Nephron (organoid): ENCODE measurements around the gene VPS35L.

Experiments used
- H3K27ac Mint-ChIP-seq, 3 experiments: 2 replicates each; pipeline ENCODE4 v1.8.0; 2020; ENCODE audit warnings: mixed read lengths in 3 of 3, mild to moderate bottlenecking in 2 of 3, moderate library complexity in 1 of 3
- H3K27me3 Mint-ChIP-seq: 2 replicates; pipeline ENCODE4 v1.8.0; 2021; ENCODE audit warnings: low read depth, mild to moderate bottlenecking, moderate library complexity, mixed read lengths
- H3K36me3 Mint-ChIP-seq: 2 replicates; pipeline ENCODE4 v1.8.0; 2020; ENCODE audit warnings: low read depth, mixed read lengths
- H3K4me1 Mint-ChIP-seq: 2 replicates; pipeline ENCODE4 v1.8.0; 2020; ENCODE audit warnings: mixed read lengths
- H3K4me3 Mint-ChIP-seq, 3 experiments: 2 replicates each; pipeline ENCODE4 v1.8.0; 2020; ENCODE audit warnings: mild to moderate bottlenecking in 3 of 3, mixed read lengths in 3 of 3, moderate library complexity in 2 of 3
- H3K9me3 Mint-ChIP-seq: 2 replicates; pipeline ENCODE4 v1.8.0; 2020; ENCODE audit warnings: mixed read lengths
- CTCF ChIP-seq, 3 experiments: fragments of 200-600 bp; sonication (generic); IDR thresholded peaks; one replicate each; pipeline ENCODE4 v1.5.0; 2021; ENCODE audit warnings: antibody characterized with exemption in 3 of 3; ENCODE audit not compliant: unreplicated experiment in 3 of 3

The VPS35L gene

GRCh38 chr16:19708296-19709205, 153.0 kb downstream of the VPS35L start:
- no peak for TF ChIP-seq CTCF (IDR thresholded peaks at IDR 0.05; ENCODE audit: unreplicated experiment in 3 of 3)
- peaks cover 43% of the 10 kb centered on the region for H3K4me1 Mint-ChIP-seq
- peaks cover 63% of the 10 kb centered on the region for H3K36me3 Mint-ChIP-seq
- H3K27me3 Mint-ChIP-seq: peaks cover 3% of the 10 kb centered on the region
- no peaks in the 10 kb centered on the region for H3K9me3 Mint-ChIP-seq
- H3K4me3 Mint-ChIP-seq: peak overlapping the region in 2 of 3 experiments; percentile 28 to 41
- H3K27ac Mint-ChIP-seq: peak overlapping the region; percentile 53 to 82 (median 81)

DNA sequence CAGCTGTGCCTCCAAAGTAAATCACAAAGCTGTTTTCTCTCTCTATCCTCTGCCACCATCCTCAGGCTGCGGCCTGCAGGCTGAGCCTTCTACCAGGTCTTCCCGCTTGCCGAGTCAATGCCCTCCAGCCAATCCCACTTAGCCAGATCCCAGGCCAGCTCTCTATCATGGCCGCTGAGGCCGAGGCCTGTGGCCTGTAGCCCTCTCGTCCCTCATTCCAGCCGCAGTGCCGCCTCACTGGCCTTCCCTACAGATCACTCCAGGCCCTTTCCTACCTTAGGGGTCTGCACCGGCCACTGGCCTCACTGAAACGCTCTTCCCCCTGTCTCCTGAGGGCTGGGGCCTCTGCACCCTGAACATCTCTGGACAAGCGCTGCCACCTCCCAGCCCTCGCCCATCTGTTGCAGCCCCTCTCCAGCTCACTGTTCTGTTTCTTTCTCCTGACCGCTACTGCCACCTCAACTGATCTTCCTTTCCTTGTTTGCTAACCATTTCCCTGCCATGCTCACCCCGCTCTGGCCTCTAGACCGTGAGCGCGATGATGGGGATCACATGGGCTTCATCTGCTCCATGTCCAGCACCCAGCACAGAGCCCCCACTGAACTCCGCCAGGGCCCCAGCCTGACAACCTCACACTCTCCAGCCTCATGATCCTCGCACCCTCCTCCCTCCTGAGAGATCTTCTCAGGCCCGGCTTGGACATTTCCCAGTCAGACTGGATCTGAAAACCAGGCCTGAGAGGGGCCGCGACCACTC, 154.1 kb downstream of the VPS35L start:
- Mint-ChIP-seq H3K4me3 (peak overlapping the region in 1 of 3 experiments; percentile 1), H3K4me1 (peaks cover 43% of the 10 kb centered on the region), H3K27ac (peak overlapping the region; percentile 15 to 53 (median 26)), H3K27me3 (peaks cover 3% of the 10 kb centered on the region), H3K36me3 (peaks cover 61% of the 10 kb centered on the region), H3K9me3 (no peaks in the 10 kb centered on the region)
- TF ChIP-seq CTCF (IDR thresholded peaks at IDR 0.05; ENCODE audit: unreplicated experiment in 3 of 3): no peak

DNA sequence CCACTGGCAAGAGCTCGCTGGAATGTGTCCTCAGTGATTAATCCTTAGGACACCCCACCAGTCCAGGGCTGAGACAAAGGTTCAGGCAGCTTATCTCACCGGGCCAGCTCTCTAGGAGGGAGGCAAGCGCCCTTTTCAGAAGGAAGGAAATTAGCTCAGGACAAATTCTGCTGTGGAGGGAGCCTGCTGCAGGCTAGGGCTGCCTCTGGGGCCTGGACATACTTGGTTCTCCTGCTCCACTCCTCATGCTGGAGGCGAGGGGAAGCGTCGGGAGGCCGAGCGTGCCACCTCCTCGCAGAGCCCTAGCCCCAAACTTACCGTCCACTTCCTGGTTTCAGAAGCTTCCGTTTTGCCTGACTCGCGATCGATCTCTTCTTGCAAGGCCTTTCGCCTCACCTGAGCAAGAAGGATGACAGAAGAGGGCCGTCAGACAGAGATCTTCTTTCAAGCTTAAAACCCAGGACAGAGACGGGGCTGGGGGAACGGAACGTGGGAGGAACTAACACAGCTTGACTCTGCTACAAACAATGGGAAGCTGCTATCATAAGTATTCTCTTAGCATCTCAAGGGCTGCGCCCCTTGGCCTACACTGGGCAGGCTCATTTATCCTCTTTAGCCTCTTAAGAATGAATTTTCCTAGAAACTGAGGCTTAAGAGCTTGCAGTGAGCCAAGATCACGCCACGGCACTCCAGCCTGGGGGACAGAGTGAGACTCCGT, 154.8 kb downstream of the VPS35L start:
- peaks cover 43% of the 10 kb centered on the region for H3K4me1 Mint-ChIP-seq
- peak overlapping the region in 2 of 3 experiments; percentile 26 to 53 for H3K27ac Mint-ChIP-seq
- peaks cover 59% of the 10 kb centered on the region for H3K36me3 Mint-ChIP-seq
- no peak for TF ChIP-seq CTCF (IDR thresholded peaks at IDR 0.05; ENCODE audit: unreplicated experiment in 3 of 3)
- no peaks in the 10 kb centered on the region for H3K9me3 Mint-ChIP-seq
- no peak overlapping the region for H3K4me3 Mint-ChIP-seq
- peaks cover 3% of the 10 kb centered on the region for H3K27me3 Mint-ChIP-seq

DNA sequence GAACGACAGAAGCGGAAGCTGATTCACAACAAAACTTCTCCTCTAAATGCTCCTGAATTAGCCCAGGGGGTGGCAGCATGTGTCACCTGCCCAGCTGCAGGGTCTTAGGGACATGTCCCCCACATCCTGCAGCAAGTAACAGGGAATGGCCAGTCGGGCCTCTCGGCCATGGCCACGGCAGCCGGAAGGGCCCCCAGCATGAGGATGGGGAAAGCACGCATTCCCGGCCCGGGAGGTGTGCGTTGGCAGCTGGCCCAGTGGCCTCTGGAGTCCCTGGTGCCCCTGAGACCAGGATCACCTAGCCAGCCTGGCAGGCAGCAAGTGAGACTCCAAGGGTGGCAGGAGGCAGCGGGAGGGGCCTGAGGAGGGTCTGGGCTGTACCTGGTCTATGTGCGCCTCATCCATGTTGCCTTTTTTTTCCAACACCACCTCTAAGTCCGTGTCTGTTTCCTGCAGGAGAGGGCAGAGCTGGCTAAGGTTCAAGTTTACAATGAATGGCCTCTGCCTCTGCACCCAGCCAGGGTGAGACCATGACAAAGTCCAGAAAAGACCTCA, 155.6 kb downstream of the VPS35L start:
- Mint-ChIP-seq H3K27ac (peak overlapping the region in 1 of 3 experiments; percentile 26), H3K9me3 (no peaks in the 10 kb centered on the region), H3K27me3 (peaks cover 3% of the 10 kb centered on the region), H3K36me3 (peaks cover 52% of the 10 kb centered on the region), H3K4me1 (peaks cover 41% of the 10 kb centered on the region), H3K4me3 (no peak overlapping the region)
- no peak for TF ChIP-seq CTCF (IDR thresholded peaks at IDR 0.05; ENCODE audit: unreplicated experiment in 3 of 3)

DNA sequence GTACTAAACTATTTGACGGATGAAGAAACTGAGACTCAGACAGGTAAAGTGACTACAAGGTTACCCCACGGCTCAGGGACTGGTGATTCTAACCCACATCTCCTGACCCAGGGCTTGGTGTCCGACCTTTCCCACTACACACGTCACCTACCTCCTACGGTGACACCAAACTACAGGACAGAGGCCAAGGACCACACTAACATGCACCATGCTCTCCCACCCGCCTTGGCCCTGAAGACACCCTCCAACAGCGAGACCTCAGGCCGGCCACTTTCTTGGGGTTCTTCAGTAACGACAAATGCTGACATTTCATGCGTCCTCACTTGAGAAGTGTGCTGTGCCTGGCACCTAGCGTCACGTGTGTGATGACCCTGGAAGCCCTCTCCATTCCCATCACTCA, 156.1 kb downstream of the VPS35L start:
- Mint-ChIP-seq H3K4me3 (no peak overlapping the region), H3K4me1 (peaks cover 41% of the 10 kb centered on the region), H3K36me3 (peaks cover 46% of the 10 kb centered on the region), H3K27ac (peak overlapping the region in 1 of 3 experiments; percentile 26), H3K9me3 (no peaks in the 10 kb centered on the region), H3K27me3 (peaks cover 3% of the 10 kb centered on the region)
- no peak for TF ChIP-seq CTCF (IDR thresholded peaks at IDR 0.05; ENCODE audit: unreplicated experiment in 3 of 3)
